Gastrocnemius medialis (tissue), 4 donors: ENCODE measurements around the gene P2RX4.

ENCODE experiments used
- POLR2A ChIP-seq, 2 donors: fragments of 450-650 bp; IDR thresholded peaks; one replicate each; pipeline ENCODE4 v1.6.1; 2017; ENCODE audit warnings: antibody characterized with exemption in 2 of 2, mild to moderate bottlenecking in 2 of 2, moderate library complexity in 2 of 2
- TF ChIP-seq, protein P1 (sequence below), 5 experiments: fragments of 450-650 bp in 3 of 5; fragments of 200-600 bp in 2 of 5; sonication (generic) in 2 of 5; IDR thresholded peaks in 4 of 5; conservative IDR thresholded peaks in 1 of 5; 1 replicate in 4 of 5; 2 replicates in 1 of 5; pipeline ENCODE4 v1.5.1; 2016 to 2019; ENCODE audit warnings: antibody characterized with exemption in 5 of 5, mild to moderate bottlenecking in 3 of 5, moderate library complexity in 3 of 5

DNA sequence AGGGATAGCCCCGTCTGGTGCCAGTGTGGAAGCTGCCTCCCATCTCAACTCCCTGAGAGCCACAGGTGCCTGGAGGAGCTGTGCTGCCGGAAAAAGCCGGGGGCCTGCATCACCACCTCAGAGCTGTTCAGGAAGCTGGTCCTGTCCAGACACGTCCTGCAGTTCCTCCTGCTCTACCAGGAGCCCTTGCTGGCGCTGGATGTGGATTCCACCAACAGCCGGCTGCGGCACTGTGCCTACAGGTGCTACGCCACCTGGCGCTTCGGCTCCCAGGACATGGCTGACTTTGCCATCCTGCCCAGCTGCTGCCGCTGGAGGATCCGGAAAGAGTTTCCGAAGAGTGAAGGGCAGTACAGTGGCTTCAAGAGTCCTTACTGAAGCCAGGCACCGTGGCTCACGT lies 25.5 kb upstream of the P2RX4 start:
- TF ChIP-seq, protein P1, sequence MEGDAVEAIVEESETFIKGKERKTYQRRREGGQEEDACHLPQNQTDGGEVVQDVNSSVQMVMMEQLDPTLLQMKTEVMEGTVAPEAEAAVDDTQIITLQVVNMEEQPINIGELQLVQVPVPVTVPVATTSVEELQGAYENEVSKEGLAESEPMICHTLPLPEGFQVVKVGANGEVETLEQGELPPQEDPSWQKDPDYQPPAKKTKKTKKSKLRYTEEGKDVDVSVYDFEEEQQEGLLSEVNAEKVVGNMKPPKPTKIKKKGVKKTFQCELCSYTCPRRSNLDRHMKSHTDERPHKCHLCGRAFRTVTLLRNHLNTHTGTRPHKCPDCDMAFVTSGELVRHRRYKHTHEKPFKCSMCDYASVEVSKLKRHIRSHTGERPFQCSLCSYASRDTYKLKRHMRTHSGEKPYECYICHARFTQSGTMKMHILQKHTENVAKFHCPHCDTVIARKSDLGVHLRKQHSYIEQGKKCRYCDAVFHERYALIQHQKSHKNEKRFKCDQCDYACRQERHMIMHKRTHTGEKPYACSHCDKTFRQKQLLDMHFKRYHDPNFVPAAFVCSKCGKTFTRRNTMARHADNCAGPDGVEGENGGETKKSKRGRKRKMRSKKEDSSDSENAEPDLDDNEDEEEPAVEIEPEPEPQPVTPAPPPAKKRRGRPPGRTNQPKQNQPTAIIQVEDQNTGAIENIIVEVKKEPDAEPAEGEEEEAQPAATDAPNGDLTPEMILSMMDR (IDR thresholded peaks at IDR 0.05 in 4 of 5, conservative IDR thresholded peaks at IDR 0.05 in 1 of 5): no peak
- no peak for TF ChIP-seq POLR2A (IDR thresholded peaks at IDR 0.05)
